K562 (cell line): Measurements from ENCODE around the gene PITPNC1. TPM values are rescaled to one million over a fixed set of nuclear protein-coding genes. Genes with fewer than 3 reads are reported as not detected.

ENCODE experiments used
- CCNT2 ChIP-seq: IDR thresholded peaks from 2 replicates; pipeline ENCODE4 v1.6.1; 2011; ENCODE audit warnings: borderline replicate concordance, low read depth, mild to moderate bottlenecking, moderate library complexity, mixed read lengths, low read length; ENCODE audit not compliant: insufficient read length; ENCODE audit errors: extremely low read depth
- CHCHD3 ChIP-seq: fragments of 250-450 bp; sonication (Bioruptor Pico); IDR thresholded peaks from 2 replicates; pipeline ENCODE4 v2.1.2; 2022; ENCODE audit warnings: mild to moderate bottlenecking
- CREB1 ChIP-seq, 2 experiments: sonication (generic) in 1 of 2; formaldehyde crosslinking in 1 of 2; IDR thresholded peaks; 2 replicates each; pipeline versions ENCODE4 v1.6.1 to v1.8.0; 2012 to 2022; ENCODE audit warnings: inconsistent platforms in 1 of 2, mild to moderate bottlenecking in 1 of 2, missing genetic modification reagents in 1 of 2, moderate library complexity in 1 of 2
- CTBP1 ChIP-seq: fragments of 450-650 bp; IDR thresholded peaks from 2 replicates; pipeline ENCODE4 v1.6.1; 2016; ENCODE audit warnings: borderline replicate concordance
- DMBX1 ChIP-seq: fragments of 250-450 bp; sonication (Bioruptor Pico); IDR thresholded peaks from 2 replicates; pipeline ENCODE4 v1.8.0; 2022; ENCODE audit warnings: inconsistent platforms, mild to moderate bottlenecking, moderate library complexity, borderline replicate concordance
- E2F6 ChIP-seq, 2 experiments: IDR thresholded peaks; 2 replicates each; pipeline ENCODE4 v1.6.1; 2011; ENCODE audit warnings: borderline replicate concordance in 1 of 2, control low read depth in 1 of 2, low read depth in 1 of 2, low read length in 1 of 2, mild to moderate bottlenecking in 1 of 2, mixed read lengths in 1 of 2, moderate library complexity in 1 of 2; ENCODE audit not compliant: insufficient read depth in 1 of 2, insufficient read length in 1 of 2, poor library complexity in 1 of 2, severe bottlenecking in 1 of 2; ENCODE audit errors: extremely low read depth in 1 of 2
- EWSR1 ChIP-seq: fragments of 450-650 bp; IDR thresholded peaks from 2 replicates; pipeline ENCODE4 v1.6.1; 2018; ENCODE audit warnings: borderline replicate concordance, mild to moderate bottlenecking, low read depth, moderate library complexity; ENCODE audit not compliant: partially characterized antibody
- MBD1 ChIP-seq: fragments of 250-450 bp; sonication (Bioruptor Pico); IDR thresholded peaks from 2 replicates; pipeline ENCODE4 v1.8.0; 2022; ENCODE audit warnings: inconsistent platforms
- MCM2 ChIP-seq: fragments of 450-650 bp; IDR thresholded peaks from 2 replicates; pipeline ENCODE4 v1.6.1; 2017; ENCODE audit warnings: low read depth, mild to moderate bottlenecking
- MNT ChIP-seq, 2 experiments: fragments of 450-650 bp; conservative IDR thresholded peaks; 2 replicates each; pipeline ENCODE4 v1.6.1; 2017; ENCODE audit warnings: mild to moderate bottlenecking in 2 of 2, moderate library complexity in 2 of 2
- PRDM10 ChIP-seq: fragments of 450-650 bp; IDR thresholded peaks from 2 replicates; pipeline ENCODE4 v1.6.1; 2018; ENCODE audit not compliant: partially characterized antibody
- ZBTB5 ChIP-seq: fragments of 450-650 bp; IDR thresholded peaks from 2 replicates; pipeline ENCODE4 v1.6.1; 2017; ENCODE audit warnings: antibody characterized with exemption
- ZFX ChIP-seq: sonication (generic); formaldehyde crosslinking; IDR thresholded peaks from 2 replicates; pipeline ENCODE4 v1.8.0; 2022; ENCODE audit warnings: mild to moderate bottlenecking, missing genetic modification reagents, moderate library complexity
- ZNF274 ChIP-seq: IDR thresholded peaks from 2 replicates; pipeline ENCODE4 v1.6.1; 2011; ENCODE audit warnings: low read depth, mild to moderate bottlenecking, low read length, moderate library complexity, borderline replicate concordance
- ZNF57 ChIP-seq: fragments of 450-650 bp; formaldehyde crosslinking; IDR thresholded peaks from 2 replicates; pipeline ENCODE4 v1.4.0; 2020; ENCODE audit warnings: mild to moderate bottlenecking, moderate library complexity
- ZSCAN29 ChIP-seq: fragments of 450-650 bp; IDR thresholded peaks from 2 replicates; pipeline ENCODE4 v1.6.1; 2017
- polyA plus RNA-seq, 8 experiments: library from polyadenylated mRNA; depleted of rRNA in 4 of 8; stranded (reverse) in 5 of 8; unstranded in 3 of 8; fragments of >200 nt; fragmentation: Nextera tagmentation in 2 of 8; fragmentation: Illumina TruSeq in 1 of 8; extraction: Ambion mirVana in 2 of 8; extraction: Trizol in 1 of 8; gene quantifications; 2 replicates each; pipeline versions ENCODE4 v1.2.1 to v1.2.3, GENCODE V29; 2011 to 2014; ENCODE audit warnings: inconsistent platforms in 1 of 8, missing spikeins in 1 of 8
- total RNA-seq, 7 experiments: library from RNA; depleted of rRNA in 6 of 7; stranded (reverse); fragments of >200 nt in 6 of 7; fragmentation: Illumina TruSeq in 2 of 7; extraction: Trizol in 2 of 7; gene quantifications; 2 replicates each; pipeline versions ENCODE4 v1.2.1 to v1.2.3, GENCODE V29; 2011 to 2021; ENCODE audit warnings: low replicate concordance in 1 of 7

The PITPNC1 gene
- total and polyA plus RNA-seq, 9 of the 15 experiments (the other 6 are each of a cell fraction or from before 2014, with no cell fraction given), result 0.11 to 1.1 (median 0.65) TPM

GRCh38 chr17:67718325-67718941, 341.4 kb downstream of the PITPNC1 start (continued):
- TF ChIP-seq E2F6 (IDR thresholded peaks at IDR 0.05; ENCODE audit: borderline replicate concordance in 1 of 2, extremely low read depth in 1 of 2, insufficient read depth in 1 of 2, insufficient read length in 1 of 2, low read depth in 1 of 2, low read length in 1 of 2, poor library complexity in 1 of 2, severe bottlenecking in 1 of 2) (peak in 1 of 2 experiments; percentile 57), CHCHD3 (CRISPR knock-in tag) (no peak), ZSCAN29 (peak; percentile 84), DMBX1 (CRISPR knock-in tag) (no peak), ZNF57 (CRISPR knock-in tag) (no peak), CTBP1 (no peak), EWSR1 (no peak), MCM2 (no peak), MBD1 (CRISPR knock-in tag) (no peak), CCNT2 (no peak), ZFX (CRISPR knock-in tag) (no peak), ZBTB5 (no peak), CREB1 (IDR thresholded peaks at IDR 0.05) (no peak), CREB1 (CRISPR knock-in tag; IDR thresholded peaks at IDR 0.05) (0 out of 2 replicates have a peak, but pooled peaks have one; percentile 9), MNT (conservative IDR thresholded peaks at IDR 0.05) (peak in 1 of 2 experiments; percentile 28; a peak in 3 of 4 replicates), ZNF274 (no peak), PRDM10 (peak; percentile 42)
- TF ChIP-seq, all 486 proteins: peak for 15
